Left lung (tissue), 10 donors: ENCODE data around the gene ATRNL1. TPM values are rescaled to one million over a fixed set of nuclear protein-coding genes. Genes with fewer than 3 reads are reported as not detected.

Experiments
- ATAC-seq: fragments of 200-7000 bp; cut with Tn5 transposase; one replicate; pipeline ENCODE4 v1.9.1; 2020; ENCODE audit warnings: moderate library complexity
- DNase-seq, 4 donors: peaks; one replicate each; pipeline ENCODE4 v3.0.0-alpha.2; 2013 to 2020
- H3K27ac ChIP-seq, 2 donors: fragments of 200-600 bp; sonication (generic) in 1 of 2; one replicate each; pipeline versions ENCODE4 v1.5.0 to v1.8.0; 2020 to 2021
- H3K27me3 ChIP-seq, 2 donors: fragments of 200-600 bp; sonication (generic) in 1 of 2; one replicate each; pipeline versions ENCODE4 v1.5.0 to v1.8.0; 2020 to 2021
- H3K36me3 ChIP-seq, 2 donors: fragments of 200-600 bp; sonication (generic) in 1 of 2; one replicate each; pipeline versions ENCODE4 v1.5.0 to v1.8.0; 2020 to 2021
- H3K4me1 ChIP-seq, 2 donors: fragments of 200-600 bp; one replicate each; pipeline ENCODE4 v1.8.0; 2021
- H3K4me3 ChIP-seq, 2 donors: fragments of 200-600 bp; sonication (generic) in 1 of 2; one replicate each; pipeline versions ENCODE4 v1.5.0 to v1.8.0; 2020 to 2021; ENCODE audit warnings: mild to moderate bottlenecking in 1 of 2
- H3K9me3 ChIP-seq, 2 donors: fragments of 200-600 bp; sonication (generic) in 1 of 2; one replicate each; pipeline versions ENCODE4 v1.5.0 to v1.8.0; 2020 to 2021
- intact Hi-C, 2 donors: fragments of 100-400 bp; cut with DNase I; formaldehyde crosslinking; loops; one replicate each; pipeline versions ENCODE4 v1.11.2 to v1.14.2; 2022
- polyA plus RNA-seq, 6 donors: library from polyadenylated mRNA; unstranded; fragments of 120-200 nt; gene quantifications; one replicate each; pipeline ENCODE4 v1.2.1, GENCODE V29; 2013; ENCODE audit not compliant: insufficient read length in 6 of 6
- total RNA-seq, 2 donors: library from RNA; stranded (reverse); fragmentation: NEBNext Ultra II Directional; extraction: Animal tissue kit (Norgen Biotek cat#: 25700); gene quantifications; one replicate each; pipeline ENCODE4 v1.2.1, GENCODE V29; 2021
- TF ChIP-seq, protein P1 (sequence below), 2 donors: fragments of 200-600 bp; sonication (generic) in 1 of 2; IDR thresholded peaks; one replicate each; pipeline versions ENCODE4 v1.5.0 to v1.8.0; 2021; ENCODE audit warnings: antibody characterized with exemption in 2 of 2
- donor health status: DM: no; HTN: yes; CAD: no.
- donor health status: DM: no; HTN: no; CAD: no.

Gene ATRNL1
- total and polyA plus RNA-seq, 8 donors, result 0.26 to 6.7 (median 5.1) TPM

DNA sequence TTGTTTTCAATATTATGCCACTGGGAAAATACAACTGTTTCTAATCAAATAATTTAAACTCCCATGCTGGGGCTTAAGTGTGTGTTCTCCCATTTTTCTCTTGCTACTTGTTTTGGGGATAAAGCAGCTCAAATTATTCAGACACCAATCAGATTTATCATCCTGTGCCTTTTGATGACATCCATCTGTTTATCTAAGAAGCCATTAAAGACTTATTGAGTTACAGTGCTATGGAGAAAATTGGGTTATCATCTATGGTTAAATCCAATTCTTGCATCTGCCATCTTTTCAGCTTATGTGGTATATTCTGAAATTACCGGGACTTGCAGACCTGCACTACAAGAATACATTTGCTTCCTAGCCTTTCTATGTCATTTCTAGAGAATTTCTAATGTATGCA, 778.7 kb downstream of the ATRNL1 start:
- Histone ChIP-seq H3K4me3 (no peak overlapping the region), H3K4me1 (no peaks in the 10 kb centered on the region), H3K9me3 (no peaks in the 10 kb centered on the region), H3K27ac (no peak overlapping the region), H3K27me3 (no peaks in the 10 kb centered on the region), H3K36me3 (no peaks in the 10 kb centered on the region)
- TF ChIP-seq, protein P1, sequence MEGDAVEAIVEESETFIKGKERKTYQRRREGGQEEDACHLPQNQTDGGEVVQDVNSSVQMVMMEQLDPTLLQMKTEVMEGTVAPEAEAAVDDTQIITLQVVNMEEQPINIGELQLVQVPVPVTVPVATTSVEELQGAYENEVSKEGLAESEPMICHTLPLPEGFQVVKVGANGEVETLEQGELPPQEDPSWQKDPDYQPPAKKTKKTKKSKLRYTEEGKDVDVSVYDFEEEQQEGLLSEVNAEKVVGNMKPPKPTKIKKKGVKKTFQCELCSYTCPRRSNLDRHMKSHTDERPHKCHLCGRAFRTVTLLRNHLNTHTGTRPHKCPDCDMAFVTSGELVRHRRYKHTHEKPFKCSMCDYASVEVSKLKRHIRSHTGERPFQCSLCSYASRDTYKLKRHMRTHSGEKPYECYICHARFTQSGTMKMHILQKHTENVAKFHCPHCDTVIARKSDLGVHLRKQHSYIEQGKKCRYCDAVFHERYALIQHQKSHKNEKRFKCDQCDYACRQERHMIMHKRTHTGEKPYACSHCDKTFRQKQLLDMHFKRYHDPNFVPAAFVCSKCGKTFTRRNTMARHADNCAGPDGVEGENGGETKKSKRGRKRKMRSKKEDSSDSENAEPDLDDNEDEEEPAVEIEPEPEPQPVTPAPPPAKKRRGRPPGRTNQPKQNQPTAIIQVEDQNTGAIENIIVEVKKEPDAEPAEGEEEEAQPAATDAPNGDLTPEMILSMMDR (IDR thresholded peaks at IDR 0.05), result no peak
- intact Hi-C loops, result no loop called here
- no peak for DNase-seq
- ATAC-seq, result no peak

GRCh38 chr10:115875172-115875571, 782.0 kb downstream of the ATRNL1 start:
- ATAC-seq (no peak), DNase-seq (no peak)
- intact Hi-C loops, result no loop called here
- Histone ChIP-seq H3K27me3 (no peaks in the 10 kb centered on the region), H3K9me3 (no peaks in the 10 kb centered on the region), H3K36me3 (no peaks in the 10 kb centered on the region), H3K4me1 (no peaks in the 10 kb centered on the region), H3K27ac (no peak overlapping the region), H3K4me3 (no peak overlapping the region)
- TF ChIP-seq, protein P1 (IDR thresholded peaks at IDR 0.05), result no peak

DNA sequence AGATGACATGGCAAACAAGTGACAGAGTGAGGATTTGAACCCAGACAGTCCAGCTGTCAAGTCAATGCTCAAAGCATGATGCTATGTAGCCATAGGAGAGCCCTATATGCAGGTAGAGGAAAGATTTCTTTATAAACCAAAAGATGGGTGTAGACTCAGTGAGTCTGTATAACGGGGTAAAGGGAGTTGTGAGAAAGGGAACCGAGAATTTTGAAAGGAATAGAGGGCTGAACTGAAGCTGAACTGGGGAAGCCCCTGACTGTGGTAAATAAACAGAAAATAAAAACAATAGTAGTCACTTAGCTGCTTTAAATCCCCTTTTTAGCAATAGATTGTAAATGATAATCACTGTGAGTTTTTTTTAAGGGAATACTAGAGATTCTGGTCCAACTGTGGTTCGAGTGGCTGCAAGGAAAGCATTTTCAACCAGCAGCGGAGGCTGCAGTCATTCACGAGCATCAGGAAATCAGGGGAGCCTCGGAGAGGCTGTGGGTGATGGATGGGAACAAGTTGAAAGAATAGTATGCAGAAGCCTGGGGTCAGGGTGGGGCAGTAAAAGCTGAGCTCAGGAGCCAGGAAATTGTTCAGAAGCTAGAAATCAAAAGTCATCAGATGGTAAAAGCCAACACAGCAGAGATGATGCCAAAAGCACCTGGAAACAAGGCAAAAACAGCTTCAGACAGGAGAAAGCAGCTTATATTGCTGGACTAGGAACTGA, 786.4 kb downstream of the ATRNL1 start:
- intact Hi-C loops, result no loop called here
- Histone ChIP-seq H3K4me3 (no peak overlapping the region), H3K9me3 (no peaks in the 10 kb centered on the region), H3K4me1 (no peaks in the 10 kb centered on the region), H3K36me3 (no peaks in the 10 kb centered on the region), H3K27ac (no peak overlapping the region), H3K27me3 (no peaks in the 10 kb centered on the region)
- ATAC-seq (no peak), DNase-seq (no peak)
- TF ChIP-seq, protein P1 (IDR thresholded peaks at IDR 0.05), result no peak

DNA sequence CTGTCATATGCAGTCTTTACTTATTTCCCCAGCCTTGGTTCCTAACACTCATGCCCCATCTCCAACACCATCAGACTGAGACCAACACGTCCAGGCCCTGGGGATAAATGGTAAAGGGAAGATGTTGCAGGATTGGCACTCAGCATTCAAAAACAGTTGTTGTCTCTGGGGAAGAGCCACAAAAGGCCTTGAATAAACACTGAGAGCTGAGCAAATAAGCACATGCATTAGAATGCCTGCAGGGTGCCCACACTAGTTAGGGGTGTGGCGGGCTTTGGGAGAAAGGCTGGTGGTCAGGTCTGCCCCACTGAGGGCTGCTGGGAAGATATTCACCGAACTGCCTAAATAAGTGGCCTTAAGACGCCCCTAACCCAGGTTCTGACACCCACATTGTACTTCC, 788.9 kb downstream of the ATRNL1 start:
- H3K27me3 ChIP-seq, result no peaks in the 10 kb centered on the region
- ATAC-seq (no peak), DNase-seq (no peak)
- TF ChIP-seq, protein P1 (IDR thresholded peaks at IDR 0.05), result no peak
- H3K36me3 ChIP-seq, result no peaks in the 10 kb centered on the region
- H3K27ac ChIP-seq, result no peak overlapping the region
- intact Hi-C loops, result no loop called here
- H3K9me3 ChIP-seq, result no peaks in the 10 kb centered on the region
- no peak overlapping the region for H3K4me3 ChIP-seq
- no peaks in the 10 kb centered on the region for H3K4me1 ChIP-seq

- Histone ChIP-seq H3K4me1 (no peaks in the 10 kb centered on the region), H3K9me3 (no peaks in the 10 kb centered on the region), H3K36me3 (no peaks in the 10 kb centered on the region), H3K27ac (no peak overlapping the region), H3K27me3 (no peaks in the 10 kb centered on the region), H3K4me3 (no peak overlapping the region)
- ATAC-seq (no peak), DNase-seq (no peak)
- intact Hi-C loops, result no loop called here
- TF ChIP-seq, protein P1 (IDR thresholded peaks at IDR 0.05), result no peak
Observed at GRCh38 chr10:115883372-115883771, 790.2 kb downstream of the ATRNL1 start.
